ENCODE data around the gene DLG2.
"Not testable (repeated sequence)": the region's sequence is repeated elsewhere in the genome, so short reads cannot be mapped to it uniquely, and the experiment has no call there.

The DLG2 gene

DNA sequence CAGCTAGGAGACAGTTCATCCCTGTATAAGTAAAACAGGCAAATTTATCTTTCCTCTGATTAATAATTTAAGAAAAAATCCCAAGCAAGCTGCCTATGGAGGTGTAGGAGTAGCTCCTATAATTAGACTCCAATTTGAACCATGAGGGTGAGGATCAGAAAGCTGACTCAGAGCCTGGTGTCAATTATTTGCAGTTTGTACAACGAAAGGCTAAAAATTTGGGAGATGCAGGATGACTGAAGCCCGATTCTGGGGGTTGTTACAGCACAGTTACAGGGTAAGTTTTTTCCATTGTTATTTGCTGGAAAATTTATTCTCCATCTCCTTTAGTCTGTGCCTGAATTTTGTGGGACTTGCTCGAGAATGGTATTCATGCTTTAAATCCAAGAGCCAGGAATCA lies 1981.6 kb downstream of the DLG2 start:
- no peak for DNase-seq

DNA sequence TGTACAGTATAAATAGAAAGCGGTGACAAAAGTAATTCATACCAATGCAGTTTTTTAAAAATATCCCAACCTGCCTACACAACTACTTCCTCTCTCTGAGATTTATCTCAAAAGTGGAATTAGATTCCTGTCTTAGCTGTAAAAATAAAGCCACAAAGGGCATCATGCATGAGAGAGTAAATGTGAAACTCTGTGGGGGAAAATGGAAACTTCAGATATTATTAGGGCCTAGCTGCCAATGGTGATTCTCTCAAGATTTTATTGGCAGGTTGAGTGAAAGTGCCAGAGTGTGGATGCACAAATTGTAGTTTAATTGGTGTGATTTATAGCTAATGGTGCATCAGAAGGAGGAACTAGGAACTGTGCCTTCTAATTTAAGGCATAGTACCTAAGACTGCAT lies 1984.0 kb downstream of the DLG2 start:
- DNase-seq = no peak

DNA sequence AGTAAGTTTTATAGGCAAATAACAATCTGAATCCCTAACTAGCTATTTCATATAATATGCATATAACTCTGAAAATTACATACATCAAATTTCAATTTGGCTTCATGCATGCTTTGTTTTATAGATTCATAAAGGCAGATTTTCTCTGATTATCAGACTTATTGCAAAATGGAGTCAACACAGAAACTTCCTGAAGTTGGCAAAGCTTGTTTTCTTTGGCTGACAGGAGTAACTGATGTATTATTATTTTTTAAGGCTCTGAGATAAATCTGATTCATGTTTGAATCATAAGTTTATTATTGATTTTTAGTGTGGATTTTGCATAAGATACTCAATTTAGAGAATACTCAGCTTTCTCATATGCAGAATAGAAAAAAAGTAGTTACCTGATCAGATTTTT lies 1984.6 kb downstream of the DLG2 start:
- no peak for DNase-seq

DNA sequence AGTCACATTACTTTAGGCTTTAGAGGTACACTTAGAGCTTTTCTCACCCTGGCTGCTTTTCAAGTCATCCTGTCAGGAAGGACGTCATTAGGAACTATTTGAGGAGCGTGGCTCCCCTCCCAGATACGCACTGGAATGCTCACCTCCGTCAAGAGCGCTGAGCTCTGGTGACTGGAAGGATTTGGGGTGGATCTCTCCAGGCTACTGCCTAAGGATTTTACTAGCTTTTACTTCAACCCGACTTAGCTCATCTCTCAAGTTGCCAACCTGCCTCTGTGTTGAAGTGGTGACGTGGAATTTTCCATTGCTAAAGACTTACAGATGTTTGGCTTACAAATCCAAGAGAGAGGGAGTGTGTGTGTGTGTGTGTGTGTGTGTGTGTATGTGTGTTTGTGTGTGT lies 1985.6 kb downstream of the DLG2 start:
- DNase-seq = no peak

DNA sequence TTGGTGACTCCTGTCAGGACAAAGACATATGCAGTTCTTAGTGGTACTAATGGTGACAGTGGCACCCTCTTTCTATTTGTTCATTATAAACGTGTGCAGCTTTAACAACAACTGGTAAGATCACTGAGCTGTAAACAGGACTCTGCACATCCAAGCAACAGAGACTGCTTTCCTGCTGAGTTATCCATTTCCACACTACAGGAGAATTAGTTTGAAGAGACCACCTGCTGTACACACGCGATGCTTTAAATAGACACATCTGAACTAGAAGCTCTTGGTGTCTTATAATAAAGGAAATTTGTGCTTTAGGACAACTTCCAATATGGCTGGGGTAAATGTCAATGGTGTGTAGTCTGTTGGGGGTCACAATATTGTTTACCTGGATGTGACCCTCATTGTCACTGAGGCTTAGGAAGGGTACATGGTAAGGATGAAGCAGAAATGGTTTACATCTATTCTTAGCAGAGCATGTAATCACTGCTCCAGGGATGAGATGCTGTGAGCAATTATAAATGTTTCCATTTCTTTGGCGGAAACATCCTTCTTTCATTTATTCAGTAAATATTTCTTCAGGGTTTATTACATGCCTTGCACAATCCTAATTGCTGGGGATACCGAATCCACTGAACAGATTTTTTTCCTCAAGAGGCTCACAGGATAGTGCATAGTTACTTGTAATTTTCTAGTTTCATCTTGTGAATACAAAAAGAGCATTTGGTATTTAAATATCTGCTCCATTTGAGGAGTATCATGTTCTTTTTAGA lies 1987.0 kb downstream of the DLG2 start:
- no peak for DNase-seq

DNA sequence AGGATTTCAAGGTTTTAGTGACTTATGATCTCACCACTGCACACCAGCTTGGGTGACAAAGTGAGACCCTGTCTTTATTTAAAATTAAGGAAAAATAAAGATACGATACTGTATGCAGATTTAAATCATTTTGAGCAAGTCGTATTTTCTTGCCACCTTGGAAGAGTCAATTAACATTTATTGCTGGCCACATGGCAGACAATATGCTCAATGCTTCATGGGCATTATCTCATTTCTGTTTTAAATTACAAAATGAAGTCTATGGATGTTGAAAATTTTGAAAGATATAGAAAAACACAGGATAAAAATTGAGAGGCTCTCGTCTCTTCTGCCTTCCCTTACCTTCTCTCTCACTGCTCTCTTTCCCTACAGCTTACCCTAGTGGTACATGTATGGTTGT lies 1992.0 kb downstream of the DLG2 start:
- no peak for DNase-seq

DNA sequence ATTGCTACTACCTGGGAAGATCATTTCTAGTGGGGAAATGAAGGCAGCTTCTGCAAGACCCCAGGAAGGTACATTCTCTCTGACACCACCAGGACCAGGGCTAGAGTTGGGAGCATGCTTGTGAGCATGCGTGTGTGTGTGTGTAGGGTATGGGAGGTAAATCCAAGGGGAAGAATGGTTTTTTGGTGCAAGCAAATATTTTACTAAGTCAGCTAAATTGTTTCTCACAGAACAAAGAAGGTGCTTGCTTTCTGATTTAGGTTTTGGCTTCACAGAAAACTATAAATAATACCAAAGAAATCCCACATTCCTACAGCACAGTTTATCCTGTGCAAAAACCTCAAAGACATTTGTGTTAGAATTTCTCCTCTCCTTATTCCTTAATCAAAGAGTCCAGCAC lies 1996.9 kb downstream of the DLG2 start:
- DNase-seq = no peak

DNA sequence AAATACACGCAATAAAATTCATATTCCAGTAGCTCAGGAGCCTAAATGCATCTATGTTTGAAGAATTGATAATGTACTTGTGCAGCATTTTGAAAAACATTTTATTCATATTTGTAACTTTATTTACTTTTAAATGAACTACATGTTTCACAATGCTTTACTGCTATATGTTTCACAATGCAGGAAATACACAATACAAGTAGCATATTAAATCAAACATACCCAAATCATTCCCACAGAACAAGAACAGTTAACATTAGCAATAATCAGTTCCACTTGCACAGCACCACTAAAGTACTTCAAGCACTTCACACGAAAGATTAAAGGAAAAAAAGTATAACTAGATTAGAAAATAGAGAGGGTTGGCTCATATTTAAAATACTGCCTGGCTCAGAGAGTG lies 1997.4 kb downstream of the DLG2 start:
- DNase-seq = no peak

DNA sequence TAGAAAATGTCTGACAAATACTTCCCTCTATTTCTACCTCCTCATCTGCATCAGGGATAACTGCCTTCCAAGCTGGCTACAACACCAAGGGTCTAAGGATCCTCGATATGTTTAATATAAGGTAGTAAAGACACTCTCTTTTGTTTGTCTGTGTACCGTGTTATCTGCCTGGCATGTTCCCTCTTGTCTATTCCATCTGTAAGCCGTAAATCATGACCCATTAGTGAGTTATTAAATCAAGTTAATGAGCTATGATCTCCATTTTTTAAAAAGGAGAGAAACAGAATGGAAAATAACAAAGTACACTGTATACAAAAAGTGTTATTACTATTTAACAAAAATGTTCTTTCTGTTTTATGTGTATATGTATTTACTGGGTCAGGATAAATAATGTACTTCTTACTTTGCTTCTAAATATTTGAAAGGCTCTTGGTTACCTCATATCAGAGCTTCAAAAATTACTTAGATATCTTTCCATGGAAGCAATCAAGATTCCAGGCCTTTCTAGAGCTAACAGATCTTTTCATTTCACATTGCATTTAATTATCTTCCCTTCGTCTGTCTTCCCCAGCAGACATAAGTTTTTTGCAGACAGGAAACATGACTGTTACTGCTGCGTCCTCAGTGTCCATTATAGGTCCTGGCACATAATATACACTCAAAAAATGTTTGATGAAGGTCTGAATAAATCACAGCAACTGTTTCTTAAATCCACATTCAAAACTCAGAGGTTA lies 1998.4 kb downstream of the DLG2 start:
- no peak for DNase-seq

DNA sequence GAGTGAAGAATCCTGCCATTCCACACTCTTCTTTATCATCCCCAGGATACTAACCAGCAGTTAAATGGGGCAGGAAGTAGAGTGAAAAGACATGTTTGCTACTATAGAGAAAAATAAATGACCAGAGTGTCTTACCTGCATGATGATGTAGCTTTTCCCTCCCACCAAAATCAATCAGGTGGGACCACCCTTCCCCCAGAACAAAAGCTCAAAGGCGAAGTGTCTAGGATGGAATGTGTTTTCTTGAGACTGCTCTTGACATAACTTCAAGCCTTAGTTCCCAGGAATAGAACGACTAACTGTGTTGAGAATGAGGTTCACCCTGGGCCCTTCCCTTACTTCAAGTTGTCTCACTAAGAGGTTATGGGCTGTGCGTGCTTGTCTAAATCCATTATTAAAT lies 2001.8 kb downstream of the DLG2 start:
- no peak for DNase-seq

DNA sequence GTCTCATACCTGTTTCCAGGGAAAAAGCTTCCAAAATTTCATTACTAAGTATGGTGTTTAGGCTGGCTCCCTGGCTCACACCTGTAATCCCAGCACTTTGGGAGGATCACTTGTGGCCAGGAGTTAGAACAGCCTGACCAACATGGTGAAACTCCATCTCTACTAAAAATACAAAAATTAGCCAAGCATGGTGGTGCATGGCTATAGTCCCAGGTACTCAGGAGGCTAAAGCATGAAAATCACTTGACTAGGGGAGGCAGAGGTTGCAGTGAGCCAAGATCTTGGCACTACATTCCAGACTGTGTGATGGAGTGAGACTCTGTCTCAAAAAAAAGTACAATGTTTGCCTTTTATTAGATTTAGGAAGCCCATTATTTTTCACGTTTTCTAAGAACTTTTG lies 2009.5 kb downstream of the DLG2 start:
- DNase-seq = no peak

DNA sequence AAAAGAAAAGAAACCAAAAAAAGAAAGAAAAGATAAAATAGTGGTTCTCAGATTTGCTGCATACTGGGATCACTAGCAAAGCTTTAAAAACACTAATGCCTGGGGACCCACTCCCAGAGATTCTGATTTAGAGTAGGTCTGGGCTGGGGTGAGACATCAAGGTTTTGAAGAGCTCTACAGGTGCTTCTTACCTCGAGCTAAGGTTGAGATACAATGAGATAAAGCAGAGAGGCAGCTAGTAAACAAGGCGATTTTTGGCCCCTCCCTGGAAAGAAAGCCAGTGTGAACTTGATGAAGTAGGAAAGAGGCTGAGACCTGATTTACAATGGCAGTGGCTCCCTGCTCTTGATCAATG lies 2013.4 kb downstream of the DLG2 start:
- no peak for DNase-seq

DNA sequence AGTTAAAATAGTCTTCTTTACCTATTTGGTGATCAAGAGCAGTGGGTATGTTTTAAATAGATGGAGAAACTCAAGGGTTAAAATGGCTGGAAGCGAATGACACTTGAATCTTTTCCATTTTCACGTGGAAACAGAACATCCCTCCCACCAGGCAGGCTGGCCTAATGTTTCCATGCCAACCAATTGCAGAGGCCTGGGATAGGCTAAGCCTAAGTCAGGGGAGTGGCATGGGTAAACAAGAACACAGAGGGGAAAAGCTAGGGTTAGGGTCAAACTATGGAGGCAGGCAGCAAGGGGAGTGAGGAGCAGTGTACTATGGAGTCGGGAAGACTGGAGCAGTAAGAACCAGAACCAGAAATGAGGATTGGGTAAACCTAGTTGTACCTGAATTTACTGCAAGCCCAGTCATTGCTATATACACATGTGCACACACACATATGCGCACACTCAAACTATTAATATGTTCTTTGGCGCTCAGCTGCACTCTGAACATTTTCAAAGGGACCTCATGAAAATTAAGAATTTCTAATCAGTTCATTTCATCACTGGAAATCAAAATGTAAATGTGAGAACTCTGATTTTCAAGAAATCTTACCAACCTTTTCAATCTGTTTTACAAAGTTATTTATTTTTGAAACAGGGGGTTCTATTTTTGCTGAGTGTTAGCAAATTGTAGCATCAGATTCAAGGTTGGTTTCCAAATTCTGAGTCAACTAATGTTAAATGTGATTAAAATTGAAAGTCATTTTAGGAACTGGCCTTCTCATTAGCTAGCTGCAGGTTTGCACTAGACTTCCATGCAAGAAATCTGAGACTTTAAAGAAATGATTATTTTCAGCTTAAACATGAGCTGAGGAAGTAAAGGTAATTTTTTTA lies 2014.0 kb downstream of the DLG2 start:
- no peak for DNase-seq

DNA sequence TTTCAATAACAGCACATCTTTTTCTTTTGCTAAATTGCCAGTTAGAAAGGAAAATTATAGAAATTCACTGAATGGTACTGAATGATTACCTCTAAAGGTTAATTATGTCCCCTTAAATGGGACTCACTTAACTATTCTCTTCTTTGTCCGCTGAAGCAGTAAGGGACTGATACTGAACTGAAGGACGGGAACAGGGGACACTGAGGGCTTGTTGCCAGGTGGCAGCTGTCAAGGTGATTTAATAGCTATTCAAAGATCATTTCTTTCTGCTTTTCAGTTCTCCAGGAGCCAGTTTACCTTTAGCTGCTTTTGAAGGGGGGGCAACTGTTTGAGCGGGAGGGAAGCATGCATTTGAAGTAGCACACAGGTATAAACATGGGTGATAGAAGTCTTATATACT lies 2015.5 kb downstream of the DLG2 start:
- no peak for DNase-seq

DNA sequence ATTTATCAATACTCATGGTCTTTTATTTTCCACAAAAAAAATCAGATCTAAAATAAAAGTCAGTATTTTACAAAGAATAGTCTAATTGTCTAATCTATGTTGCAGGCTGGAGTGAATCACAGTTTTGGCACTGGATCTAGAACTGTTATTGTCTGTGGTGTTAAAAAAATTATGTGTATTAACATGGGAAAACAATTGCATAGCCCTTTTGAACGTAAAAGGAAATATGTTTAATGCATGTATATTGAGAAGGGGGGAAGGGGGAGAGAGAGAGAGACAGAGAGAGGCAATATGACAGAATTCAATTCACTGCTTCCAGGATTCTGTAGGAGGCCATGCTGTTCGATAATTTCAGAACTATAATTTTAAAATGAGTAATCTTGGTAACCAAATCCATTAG lies 2016.1 kb downstream of the DLG2 start:
- no peak for DNase-seq

DNA sequence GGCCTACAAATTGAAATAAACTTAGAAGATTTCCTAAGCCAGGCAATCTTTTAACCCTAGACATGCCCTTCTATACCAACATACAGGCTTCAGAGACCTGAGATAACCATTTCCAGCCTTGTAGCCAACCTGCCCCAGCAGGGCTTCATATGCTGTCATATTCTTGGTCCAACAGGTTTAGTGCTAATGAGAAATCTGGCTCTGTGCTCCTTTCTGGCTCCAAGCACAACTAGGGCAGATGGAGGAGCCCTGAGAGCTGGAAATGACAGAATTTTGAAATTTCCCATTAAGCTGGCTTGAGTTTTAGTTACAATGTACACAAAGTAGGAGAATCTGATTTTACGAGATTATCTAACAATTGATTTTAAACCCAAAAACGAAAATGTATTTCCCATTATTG lies 2018.0 kb downstream of the DLG2 start:
- DNase-seq = no peak

DNA sequence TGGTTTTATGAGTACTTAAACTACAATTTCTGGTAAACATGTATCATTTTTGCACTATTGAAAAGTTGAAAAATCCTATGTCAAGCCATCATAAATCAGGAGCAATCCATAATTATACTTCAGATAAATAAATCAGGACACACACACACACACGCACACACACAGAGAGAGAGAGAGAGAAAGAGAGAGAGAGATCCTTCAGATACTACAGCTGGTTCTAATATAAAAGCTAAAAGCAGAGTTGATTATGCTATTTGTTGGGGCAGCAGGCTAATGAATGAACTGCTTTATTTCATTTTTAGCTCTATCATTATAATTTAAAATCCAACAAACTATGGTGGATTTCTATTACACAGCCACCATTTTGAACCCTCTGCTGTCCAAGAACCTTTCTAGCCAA lies 2018.6 kb downstream of the DLG2 start:
- no peak for DNase-seq

DNA sequence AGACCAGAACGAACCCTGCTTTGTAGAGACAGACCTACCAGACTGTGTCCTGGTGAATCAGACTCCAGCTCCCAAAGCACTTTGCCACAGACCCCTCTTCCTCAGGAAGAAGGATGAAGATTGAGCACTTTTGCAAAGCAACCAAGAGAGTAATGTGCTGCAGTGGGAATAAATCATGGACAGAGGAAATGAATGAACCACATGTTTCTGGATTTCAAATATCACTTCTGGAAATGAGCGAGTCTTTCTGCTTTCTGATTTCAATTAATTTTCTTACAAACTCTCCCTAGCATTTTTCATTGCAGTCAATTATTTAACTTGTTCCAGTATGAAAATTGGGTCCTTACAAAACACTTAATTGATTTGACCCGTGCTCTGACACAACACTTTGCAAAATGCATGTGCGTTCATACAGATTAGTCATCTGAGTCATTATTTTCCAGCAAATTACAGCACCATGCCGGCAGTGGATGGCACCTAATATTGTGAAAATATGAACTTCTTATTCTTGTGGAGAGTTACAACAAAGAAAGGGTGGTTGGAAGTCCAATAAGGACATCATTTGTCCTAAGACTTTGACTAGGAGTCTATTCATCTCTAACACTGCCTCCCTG lies 2025.1 kb downstream of the DLG2 start:
- no peak for DNase-seq

DNA sequence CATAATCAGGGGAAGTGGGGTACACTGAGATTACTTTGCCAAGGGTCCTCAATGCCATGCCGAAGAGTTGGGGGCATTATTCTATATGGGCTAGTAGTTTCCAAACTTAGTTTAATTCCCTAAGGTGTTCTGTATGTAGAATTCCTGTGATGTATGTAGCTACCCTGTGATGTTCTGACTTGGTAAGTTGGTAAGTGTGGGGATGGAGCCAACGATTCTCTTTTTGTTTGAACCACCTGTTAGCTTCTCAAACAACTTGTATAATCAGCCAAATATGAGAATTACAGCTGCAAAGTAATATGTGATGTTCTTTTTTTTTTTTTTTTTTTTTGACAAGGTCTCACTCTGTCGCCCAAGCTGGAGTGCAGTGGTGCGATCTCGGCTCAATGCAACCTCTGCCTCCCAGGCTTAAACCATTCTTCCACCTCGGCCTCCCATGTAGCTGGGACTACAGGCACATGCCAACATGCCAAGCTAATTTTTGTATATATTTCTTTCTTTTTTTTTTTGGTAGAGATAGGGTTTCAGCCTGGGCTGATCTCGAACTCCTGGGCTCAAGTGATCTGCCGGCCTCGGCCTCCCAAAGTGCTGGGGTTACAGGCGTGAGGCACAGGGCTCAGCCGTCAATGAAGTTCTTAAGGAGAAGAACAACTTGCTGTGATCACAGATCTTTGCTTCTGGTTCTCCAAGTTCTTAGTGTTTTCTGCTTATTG lies 2025.8 kb downstream of the DLG2 start:
- no peak for DNase-seq

DNA sequence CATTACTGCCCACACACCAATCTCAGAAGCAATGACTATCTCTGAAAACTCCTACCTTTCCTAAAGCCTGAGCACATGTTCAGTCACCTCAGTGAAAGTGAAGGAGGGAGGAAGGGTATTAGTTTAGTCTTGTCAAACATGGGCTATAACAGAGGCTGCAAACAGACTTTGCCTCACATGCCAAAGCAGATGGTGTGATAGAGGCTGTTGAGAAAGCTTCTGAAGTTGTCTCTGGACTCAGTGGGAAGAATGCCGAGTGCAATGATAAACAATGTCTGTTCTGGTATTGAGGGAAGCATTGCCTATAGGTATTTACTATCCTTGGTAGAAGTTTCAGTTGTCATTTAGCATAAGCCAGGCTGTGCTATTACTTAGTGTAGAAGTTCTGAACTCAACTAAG lies 2026.5 kb downstream of the DLG2 start:
- DNase-seq = no peak

DNA sequence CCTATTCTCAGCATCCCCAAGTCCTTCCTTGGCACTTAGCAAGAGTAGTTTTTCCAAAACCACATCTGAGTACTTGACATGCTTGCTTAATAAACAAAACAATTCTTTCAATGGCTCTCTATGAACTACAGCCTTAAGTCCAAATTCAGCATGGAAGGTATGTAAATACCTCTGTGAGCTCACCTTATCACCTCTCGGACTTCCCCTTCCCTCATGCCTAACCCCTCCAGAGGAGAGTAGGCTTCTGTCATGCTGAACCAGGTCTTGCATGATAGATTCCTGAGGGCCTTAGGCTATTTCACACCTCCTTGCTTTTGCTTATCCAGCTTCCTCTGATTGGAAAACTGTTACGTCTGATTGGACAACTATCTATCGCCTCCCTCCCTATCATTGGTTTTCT lies 2028.1 kb downstream of the DLG2 start:
- DNase-seq = no peak

DNA sequence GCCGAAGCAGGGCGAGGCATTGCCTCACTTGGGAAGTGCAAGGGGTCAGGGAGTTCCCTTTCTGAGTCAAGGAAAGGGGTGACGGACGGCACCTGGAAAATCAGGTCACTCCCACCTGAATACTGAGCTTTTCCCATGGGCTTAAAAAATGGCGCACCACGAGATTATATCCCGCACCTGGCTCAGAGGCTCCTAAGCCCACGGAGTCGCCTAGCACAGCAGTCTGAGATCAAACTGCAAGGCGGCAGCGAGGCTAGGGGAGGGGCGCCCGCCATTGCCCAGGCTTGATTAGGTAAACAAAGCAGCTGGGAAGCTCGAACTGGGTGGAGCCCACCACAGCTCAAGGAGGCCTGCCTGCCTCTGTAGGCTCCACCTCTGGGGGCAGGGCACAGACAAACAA lies 2039.3 kb downstream of the DLG2 start:
- DNase-seq = not testable (repeated sequence)

Measured in stimulated activated CD4-positive, alpha-beta T cell treated with anti-CD3 and anti-CD28 coated beads, Interleukin-1b, Interleukin-23, amount 100 ng/mL, for 48 hours (primary cell).